Large intestine (tissue), 3 donors: Measurements from ENCODE around the gene ZBED3. TPM values are rescaled to one million over a fixed set of nuclear protein-coding genes. Genes with fewer than 3 reads are reported as not detected.
"Not testable (repeated sequence)": the region's sequence is repeated elsewhere in the genome, so short reads cannot be mapped to it uniquely, and the experiment has no call there.

Source experiments
- DNase-seq, 2 donors: peaks; one replicate each; pipeline versions ENCODE4 v3.0.0 to v3.0.0-alpha.2; 2013
- H3K27ac ChIP-seq: one replicate; pipeline ENCODE4 v1.5.1; 2013; ENCODE audit warnings: low read length
- H3K27me3 ChIP-seq: 2 replicates; pipeline ENCODE4 v1.6.1; 2013; ENCODE audit warnings: low read length; ENCODE audit not compliant: control insufficient read depth, insufficient read depth
- H3K36me3 ChIP-seq: 2 replicates; pipeline ENCODE4 v1.6.1; 2013; ENCODE audit warnings: low read length; ENCODE audit not compliant: control insufficient read depth, insufficient read depth
- H3K4me1 ChIP-seq: one replicate; pipeline ENCODE4 v1.6.1; 2013; ENCODE audit warnings: low read length; ENCODE audit not compliant: control insufficient read depth, insufficient read depth
- H3K4me3 ChIP-seq: one replicate; pipeline ENCODE4 v1.5.1; 2013; ENCODE audit warnings: low read length
- H3K9me3 ChIP-seq: one replicate; pipeline ENCODE4 v1.6.1; 2013; ENCODE audit warnings: mild to moderate bottlenecking, low read depth, low read length, moderate library complexity; ENCODE audit not compliant: control insufficient read depth
- WGBS: methylation state at CpG from one replicate; pipeline ENCODE4 v1.1.5; 2013; ENCODE audit warnings: low lambda C conversion rate; ENCODE audit not compliant: insufficient coverage; 5-methylcytosine and 5-hydroxymethylcytosine counted together
- polyA plus RNA-seq: library from polyadenylated mRNA; unstranded; fragments of 120-200 nt; gene quantifications from one replicate; pipeline ENCODE4 v1.2.1, GENCODE V29; 2013

ZBED3 gene
- polyA plus RNA-seq, 1 donor, result 16.6 TPM

- no peaks in the 10 kb centered on the region for H3K9me3 ChIP-seq
- no peaks in the 10 kb centered on the region for H3K4me1 ChIP-seq
- H3K27ac ChIP-seq, result no peak overlapping the region
- H3K4me3 ChIP-seq, result no peak overlapping the region
- DNase-seq, result no peak
- H3K27me3 ChIP-seq, result no peaks in the 10 kb centered on the region
- H3K36me3 ChIP-seq, result no peaks in the 10 kb centered on the region
- no CpG with 5 or more reads among the region's 2 CpGs for WGBS
These were observed 30.1 kb upstream of the ZBED3 start for GRCh38 chr5:77117161-77117560.

DNA sequence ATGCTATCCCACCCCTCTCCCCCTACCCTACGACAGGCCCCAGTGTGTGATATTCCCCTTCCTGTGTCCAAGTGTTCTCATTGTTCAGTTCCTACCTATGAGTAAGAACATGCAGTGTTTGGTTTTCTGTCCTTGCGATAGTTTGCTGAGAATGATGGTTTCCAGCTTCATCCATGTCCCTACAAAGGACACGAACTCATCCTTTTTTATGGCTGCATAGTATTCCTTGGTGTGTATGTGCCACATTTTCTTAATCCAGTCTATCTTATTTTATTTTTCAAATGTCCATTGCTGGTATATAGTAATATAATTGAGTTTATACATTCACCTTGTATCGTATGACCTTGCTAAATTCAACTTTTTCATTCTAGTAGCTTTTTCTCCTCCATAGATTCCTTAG, 19.9 kb upstream of the ZBED3 start:
- 100% methylated on average over 1 of the region's 4 CpGs for WGBS
- not testable (repeated sequence) for DNase-seq, H3K27ac ChIP-seq, H3K4me3 ChIP-seq, H3K27me3 ChIP-seq, H3K9me3 ChIP-seq, H3K4me1 ChIP-seq, H3K36me3 ChIP-seq

DNA sequence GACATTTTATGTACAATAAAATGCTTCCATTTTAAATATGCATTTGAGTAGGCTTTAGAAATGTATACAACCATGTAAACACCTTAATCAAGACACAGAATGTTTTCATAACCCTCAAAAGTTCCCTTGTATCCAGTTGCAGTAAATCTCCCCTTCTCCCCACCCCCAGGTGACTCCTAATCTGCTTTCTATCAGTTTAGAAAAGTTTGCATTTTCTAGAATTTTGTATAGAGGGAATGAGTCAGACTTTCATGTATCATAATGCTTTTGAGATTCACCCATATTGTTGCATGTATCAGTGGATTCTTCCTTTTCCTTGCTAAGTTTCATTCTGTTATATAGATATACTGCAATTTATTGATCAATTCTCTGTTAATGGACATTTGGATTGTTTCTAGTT, 17.7 kb upstream of the ZBED3 start:
- H3K9me3 ChIP-seq, result no peaks in the 10 kb centered on the region
- no peak for DNase-seq
- no peaks in the 10 kb centered on the region for H3K27me3 ChIP-seq
- no peak overlapping the region for H3K4me3 ChIP-seq
- H3K4me1 ChIP-seq, result no peaks in the 10 kb centered on the region
- H3K36me3 ChIP-seq, result no peaks in the 10 kb centered on the region
- no peak overlapping the region for H3K27ac ChIP-seq

DNA sequence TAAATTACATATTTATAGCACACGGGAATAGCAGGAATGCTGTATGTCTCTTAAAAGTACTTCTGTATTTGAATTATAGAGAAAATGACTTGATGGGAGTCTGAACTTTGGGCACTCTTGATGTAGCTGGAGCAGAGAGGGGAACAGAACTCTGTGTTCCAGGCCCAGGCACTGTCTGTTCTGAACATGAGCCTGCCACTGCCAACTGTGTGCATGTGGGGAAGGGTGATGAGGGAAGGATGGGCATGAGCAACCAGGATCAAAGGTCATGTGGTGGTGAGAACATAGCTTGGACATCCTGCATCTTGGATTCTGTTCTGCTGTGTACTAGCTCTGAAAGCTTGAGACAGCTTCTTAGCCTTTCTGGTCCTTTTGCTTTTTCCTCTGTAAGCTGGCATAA, 16.4 kb upstream of the ZBED3 start:
- Histone ChIP-seq H3K4me1 (no peaks in the 10 kb centered on the region), H3K9me3 (no peaks in the 10 kb centered on the region), H3K36me3 (no peaks in the 10 kb centered on the region), H3K27ac (no peak overlapping the region), H3K4me3 (no peak overlapping the region), H3K27me3 (no peaks in the 10 kb centered on the region)
- WGBS, result no CpG with 5 or more reads among the region's 1 CpG
- no peak for DNase-seq

- Histone ChIP-seq H3K4me3 (no peak overlapping the region), H3K27me3 (no peaks in the 10 kb centered on the region), H3K9me3 (no peaks in the 10 kb centered on the region), H3K36me3 (no peaks in the 10 kb centered on the region), H3K4me1 (no peaks in the 10 kb centered on the region), H3K27ac (no peak overlapping the region)
- no CpG with 5 or more reads among the region's 7 CpGs for WGBS
- no peak for DNase-seq
These were observed 15.5 kb upstream of the ZBED3 start for GRCh38 chr5:77102549-77102948.

GRCh38 chr5:77101298-77101697, 14.2 kb upstream of the ZBED3 start:
- Histone ChIP-seq H3K27ac (no peak overlapping the region), H3K36me3 (no peaks in the 10 kb centered on the region), H3K9me3 (no peaks in the 10 kb centered on the region), H3K4me3 (no peak overlapping the region), H3K4me1 (no peaks in the 10 kb centered on the region), H3K27me3 (no peaks in the 10 kb centered on the region)
- no peak for DNase-seq
- WGBS, result no CpG with 5 or more reads among the region's 4 CpGs

- no peak for DNase-seq
- Histone ChIP-seq H3K9me3 (no peaks in the 10 kb centered on the region), H3K4me1 (no peaks in the 10 kb centered on the region), H3K4me3 (no peak overlapping the region), H3K27me3 (no peaks in the 10 kb centered on the region), H3K27ac (no peak overlapping the region), H3K36me3 (no peaks in the 10 kb centered on the region)
- WGBS, result 100% methylated on average over 1 of the region's 4 CpGs
These were observed 8.1 kb upstream of the ZBED3 start for GRCh38 chr5:77095189-77095588.

- H3K4me1 ChIP-seq, result peaks cover 13% of the 10 kb centered on the region
- no peaks in the 10 kb centered on the region for H3K9me3 ChIP-seq
- no CpG with 5 or more reads among the region's 16 CpGs for WGBS
- DNase-seq, result peak in 1 of 2 donors; percentile 26
- H3K4me3 ChIP-seq, result peak overlapping the region; percentile 84
- peak overlapping the region; percentile 97 for H3K27ac ChIP-seq
- peaks cover 10% of the 10 kb centered on the region for H3K36me3 ChIP-seq
- no peaks in the 10 kb centered on the region for H3K27me3 ChIP-seq
These were observed 588 bp upstream of the ZBED3 start for GRCh38 chr5:77087484-77088261.

- peak overlapping the region; percentile 97 for H3K27ac ChIP-seq
- whole genome bisulfite sequencing, result no CpG with 5 or more reads among the region's 6 CpGs
- no peaks in the 10 kb centered on the region for H3K9me3 ChIP-seq
- peaks cover 13% of the 10 kb centered on the region for H3K36me3 ChIP-seq
- no peak for DNase-seq
- H3K4me1 ChIP-seq, result peaks cover 13% of the 10 kb centered on the region
- H3K27me3 ChIP-seq, result no peaks in the 10 kb centered on the region
- H3K4me3 ChIP-seq, result peak overlapping the region; percentile 84
These were observed 757 bp downstream of the ZBED3 start for GRCh38 chr5:77086368-77086688.

- DNase-seq, result no peak
- WGBS, result 80% methylated on average over 1 of the region's 6 CpGs
These were observed 4.0 kb downstream of the ZBED3 start for GRCh38 chr5:77083088-77083487.

DNA sequence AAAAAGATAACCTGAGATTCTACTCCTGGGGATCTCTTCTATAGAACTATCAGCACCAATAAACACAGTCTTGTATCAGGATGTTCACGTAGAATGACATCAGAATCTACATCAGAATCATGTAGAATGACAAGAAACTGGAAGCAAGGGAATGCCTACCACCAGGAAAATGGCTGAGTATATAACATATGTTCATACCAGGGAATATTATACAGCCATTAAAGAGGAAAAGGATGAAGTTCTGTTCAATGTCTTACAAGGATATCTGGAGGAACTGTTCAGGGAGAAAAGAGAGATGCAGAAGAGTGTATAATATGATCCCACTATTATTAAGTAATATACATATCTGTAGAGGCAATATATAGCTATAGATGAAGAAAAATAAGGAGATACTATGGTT, 4.8 kb downstream of the ZBED3 start:
- no peaks in the 10 kb centered on the region for H3K27me3 ChIP-seq
- H3K36me3 ChIP-seq, result peaks cover 16% of the 10 kb centered on the region
- no peaks in the 10 kb centered on the region for H3K4me1 ChIP-seq
- H3K4me3 ChIP-seq, result no peak overlapping the region
- 67% methylated on average over 1 of the region's 1 CpG for WGBS
- H3K27ac ChIP-seq, result no peak overlapping the region
- no peak for DNase-seq
- no peaks in the 10 kb centered on the region for H3K9me3 ChIP-seq

More at GRCh38 chr5:77083088-77083487, 4.0 kb downstream of the ZBED3 start:
- H3K4me1 ChIP-seq, result peaks cover 8% of the 10 kb centered on the region
- no peaks in the 10 kb centered on the region for H3K27me3 ChIP-seq
- H3K9me3 ChIP-seq, result no peaks in the 10 kb centered on the region
- H3K36me3 ChIP-seq, result peaks cover 16% of the 10 kb centered on the region
- H3K27ac ChIP-seq, result no peak overlapping the region
- no peak overlapping the region for H3K4me3 ChIP-seq
